H54 (cell line): ENCODE measurements around the gene PQBP1.

Experiments
- DNase-seq: peaks from one replicate; pipeline ENCODE4 v3.0.0; 2011; ENCODE audit warnings: low spot score, mixed read lengths; ENCODE audit not compliant: insufficient read length
- FAIRE-seq: peaks from 3 replicates; lab custom pipeline; 2011; peaks lifted over from hg19 to GRCh38; lab: Jason Lieb, UNC
- POLR2A ChIP-seq: IDR thresholded peaks from 2 replicates; pipeline ENCODE4 v1.6.1; 2011; ENCODE audit warnings: low read depth, mild to moderate bottlenecking, low read length

The PQBP1 gene

DNA sequence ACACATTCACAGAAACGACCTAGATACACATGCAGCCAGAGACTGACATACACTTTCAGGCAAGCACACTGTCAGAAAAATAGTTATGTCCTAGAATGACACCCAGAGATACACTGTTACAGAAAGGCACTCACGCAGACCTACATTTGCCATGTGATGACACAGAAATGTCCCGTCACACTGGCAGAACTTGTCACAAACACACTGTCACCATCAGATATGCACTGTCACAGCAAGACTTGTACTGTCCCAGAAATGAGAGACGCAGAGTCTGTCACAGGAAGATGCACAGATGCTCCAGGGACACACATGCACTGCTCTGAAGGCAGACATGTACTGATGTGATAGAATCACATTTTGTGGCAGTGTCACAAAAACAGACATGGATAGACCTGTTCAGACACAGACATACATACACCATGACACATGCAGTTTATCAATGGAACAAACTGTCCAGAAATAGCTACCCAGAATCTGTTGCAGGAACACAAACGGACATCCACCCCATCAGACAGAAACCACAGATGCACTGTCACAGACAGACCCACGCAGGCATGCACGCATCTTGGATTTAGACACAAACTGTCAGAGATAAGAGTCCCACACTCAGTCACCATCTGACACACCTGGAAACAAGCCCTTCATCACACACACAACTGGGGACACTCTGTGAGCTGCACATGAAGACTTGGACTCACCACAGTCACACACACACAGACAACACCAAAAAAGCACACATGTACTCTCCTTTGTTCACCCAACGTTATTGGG lies 22.4 kb downstream of the PQBP1 start:
- FAIRE-seq (no peak), DNase-seq (no peak)
- no peak for TF ChIP-seq POLR2A

DNA sequence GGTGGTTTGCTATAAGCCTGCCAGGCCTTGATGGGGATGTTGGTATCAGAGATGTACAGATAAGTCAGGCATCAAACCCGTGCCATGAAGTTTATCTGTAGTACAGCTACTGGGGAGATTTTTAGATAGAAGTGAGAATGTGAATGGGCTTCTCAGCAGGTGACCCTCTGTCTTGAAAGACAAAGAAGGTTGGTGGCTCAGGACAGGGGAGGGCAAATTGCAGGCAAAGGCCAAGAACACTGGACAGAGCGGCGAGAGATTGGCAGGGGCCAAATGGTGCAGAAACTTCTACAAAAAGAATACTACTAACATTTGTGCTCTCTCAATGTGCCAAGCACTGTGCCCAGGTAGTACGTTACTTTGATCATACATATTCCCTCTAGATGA lies 23.0 kb downstream of the PQBP1 start:
- DNase-seq (no peak), FAIRE-seq (no peak)
- TF ChIP-seq POLR2A: no peak

GRCh38 chrX:48923771-48924170 lies 26.0 kb downstream of the PQBP1 start:
- TF ChIP-seq POLR2A: no peak
- FAIRE-seq: no peak
- DNase-seq: no peak

GRCh38 chrX:48924270-48924669 lies 26.5 kb downstream of the PQBP1 start:
- DNase-seq: no peak
- FAIRE-seq: no peak
- TF ChIP-seq POLR2A: no peak

DNA sequence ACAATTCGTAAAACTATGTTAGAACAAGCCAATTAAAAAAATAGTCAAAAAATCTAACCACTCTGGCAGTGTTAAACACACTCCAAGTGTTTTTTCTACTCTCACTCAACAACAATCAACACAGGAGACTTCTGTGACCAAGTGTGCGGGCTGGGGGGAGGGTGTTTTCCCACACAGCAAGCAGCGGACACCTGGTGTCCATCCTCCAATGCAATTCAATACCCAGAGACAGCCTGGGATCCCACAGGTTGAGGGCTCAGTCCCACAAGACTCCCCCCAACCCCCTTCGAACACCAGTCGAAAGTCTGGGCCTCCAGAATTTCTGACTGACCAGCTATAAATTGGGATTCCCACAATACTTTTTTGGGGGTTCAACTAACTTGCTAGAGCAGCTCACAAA lies 29.4 kb downstream of the PQBP1 start:
- FAIRE-seq (no peak), DNase-seq (no peak)
- TF ChIP-seq POLR2A: no peak

DNA sequence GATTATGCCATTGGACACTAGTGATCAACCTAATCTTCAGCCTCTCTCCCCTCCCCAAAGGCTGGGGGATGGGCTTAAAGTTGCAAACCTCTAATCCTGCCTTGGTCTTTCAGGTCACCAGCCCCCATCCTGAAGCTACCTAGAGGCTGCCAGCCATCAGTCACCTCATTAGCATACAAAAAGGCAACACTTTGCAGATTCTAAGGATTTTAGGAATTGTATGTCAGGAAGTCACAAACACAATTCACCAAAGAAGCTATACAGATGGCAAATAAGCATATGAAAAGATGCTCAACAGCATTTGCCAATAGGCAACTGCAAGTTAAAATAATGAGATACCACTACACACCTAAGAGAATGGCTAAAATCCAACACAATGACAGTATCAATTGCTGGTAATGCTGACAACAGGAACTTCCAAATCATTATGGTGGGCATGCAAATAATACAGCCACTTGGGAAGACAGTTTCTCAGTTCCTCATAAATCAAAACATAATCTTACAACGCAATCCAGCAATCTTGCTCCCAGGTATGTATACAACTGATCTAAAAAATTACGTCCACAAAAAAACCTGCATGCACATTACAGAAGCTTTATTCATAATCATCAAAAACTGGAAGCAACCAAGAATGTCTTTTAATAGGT lies 30.1 kb downstream of the PQBP1 start:
- FAIRE-seq (no peak), DNase-seq (no peak)
- no peak for TF ChIP-seq POLR2A

DNA sequence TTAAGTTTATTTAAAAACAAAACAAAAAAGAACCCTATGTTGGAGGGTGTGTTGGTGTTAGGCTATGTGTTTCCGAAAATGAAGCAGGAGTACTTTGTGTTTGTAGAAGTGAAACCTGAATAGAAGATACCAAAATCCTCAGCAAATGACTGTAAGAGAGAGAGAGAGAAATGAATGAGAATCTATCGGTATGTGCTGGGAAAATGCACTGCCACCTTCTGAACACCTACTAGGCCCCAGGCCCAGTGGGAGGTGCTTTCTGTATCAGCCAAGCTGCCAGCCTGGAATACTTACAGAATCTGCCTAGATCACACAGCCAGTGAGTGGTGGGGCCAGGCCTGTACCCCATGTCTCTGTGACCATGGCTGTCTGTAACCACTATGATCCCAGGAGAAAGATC lies 36.0 kb downstream of the PQBP1 start:
- no peak for TF ChIP-seq POLR2A
- DNase-seq (no peak), FAIRE-seq (no peak)

DNA sequence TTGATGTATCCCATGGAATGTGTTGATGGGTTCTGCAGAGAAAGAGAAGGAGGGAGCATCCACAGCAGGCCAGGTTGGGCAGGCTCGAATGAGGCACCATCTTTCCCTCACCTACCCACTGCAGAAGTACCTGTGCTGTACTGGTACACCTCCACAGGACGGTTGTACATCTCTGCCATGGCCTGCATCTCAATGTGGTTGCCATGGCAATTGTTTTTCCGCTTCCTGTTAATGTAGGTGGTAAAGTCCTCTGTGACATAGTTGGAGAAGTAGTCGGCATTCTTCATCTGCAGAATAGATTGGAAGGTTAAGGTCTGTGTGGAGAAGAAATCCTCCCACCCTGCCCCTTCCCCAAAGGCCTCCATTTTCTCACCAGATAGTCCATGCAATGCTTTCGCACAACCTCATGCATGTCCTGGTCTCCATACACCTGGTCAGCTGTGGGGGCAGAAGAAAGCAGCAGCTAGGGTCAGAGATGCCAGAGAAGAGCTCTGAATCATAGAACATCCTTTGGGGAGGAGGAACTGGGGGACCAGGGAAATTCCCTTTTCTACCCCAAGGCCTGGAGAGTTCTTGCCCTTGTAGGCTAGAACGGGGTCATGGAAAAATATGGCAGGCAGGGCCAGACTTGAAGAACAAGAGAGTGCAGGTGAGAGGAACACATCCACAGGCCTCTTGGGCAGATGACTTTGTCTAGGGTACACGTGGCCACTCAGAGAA lies 37.0 kb downstream of the PQBP1 start:
- DNase-seq: no peak
- no peak for FAIRE-seq
- TF ChIP-seq POLR2A: no peak

GRCh38 chrX:48935301-48935670 lies 37.6 kb downstream of the PQBP1 start:
- DNase-seq: no peak
- no peak for TF ChIP-seq POLR2A
- FAIRE-seq: no peak

DNA sequence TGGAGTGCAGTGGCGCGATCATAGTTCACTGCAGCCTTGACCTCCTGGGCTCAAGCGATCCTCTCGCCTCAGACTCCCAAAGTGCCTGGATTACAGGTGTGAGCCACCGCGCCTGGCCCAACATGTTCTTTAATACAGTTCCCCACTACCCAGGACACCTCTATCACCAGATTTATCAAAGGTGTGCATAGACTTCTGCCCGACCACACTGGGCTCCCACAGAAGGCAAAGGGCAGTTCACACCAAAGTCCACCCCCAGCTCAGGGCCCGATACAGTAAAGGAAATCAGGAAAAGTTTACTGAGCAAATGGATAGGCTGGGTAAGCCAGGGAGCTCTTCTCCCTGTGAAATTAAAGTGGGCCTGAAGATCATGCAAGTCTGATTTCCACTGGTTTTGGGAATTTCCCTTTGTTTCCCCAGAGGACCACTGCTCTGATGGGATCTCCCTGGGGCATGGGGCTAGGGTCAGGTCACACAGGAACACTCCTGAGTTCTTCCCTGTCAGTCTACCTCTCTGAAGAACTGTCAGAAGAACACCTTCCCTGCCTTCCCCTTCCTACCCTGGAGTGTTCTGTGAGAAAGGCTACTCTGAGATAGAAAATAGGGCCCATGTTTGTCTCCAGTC lies 38.8 kb downstream of the PQBP1 start:
- FAIRE-seq (no peak), DNase-seq (no peak)
- no peak for TF ChIP-seq POLR2A

GRCh38 chrX:48937054-48937907 lies 39.6 kb downstream of the PQBP1 start:
- DNase-seq (no peak), FAIRE-seq (no peak)

GRCh38 chrX:48938721-48939425 lies 41.1 kb downstream of the PQBP1 start:
- DNase-seq (no peak), FAIRE-seq (no peak)
- TF ChIP-seq POLR2A: no peak

More at GRCh38 chrX:48937054-48937907, 39.6 kb downstream of the PQBP1 start:
- TF ChIP-seq POLR2A: no peak

DNA sequence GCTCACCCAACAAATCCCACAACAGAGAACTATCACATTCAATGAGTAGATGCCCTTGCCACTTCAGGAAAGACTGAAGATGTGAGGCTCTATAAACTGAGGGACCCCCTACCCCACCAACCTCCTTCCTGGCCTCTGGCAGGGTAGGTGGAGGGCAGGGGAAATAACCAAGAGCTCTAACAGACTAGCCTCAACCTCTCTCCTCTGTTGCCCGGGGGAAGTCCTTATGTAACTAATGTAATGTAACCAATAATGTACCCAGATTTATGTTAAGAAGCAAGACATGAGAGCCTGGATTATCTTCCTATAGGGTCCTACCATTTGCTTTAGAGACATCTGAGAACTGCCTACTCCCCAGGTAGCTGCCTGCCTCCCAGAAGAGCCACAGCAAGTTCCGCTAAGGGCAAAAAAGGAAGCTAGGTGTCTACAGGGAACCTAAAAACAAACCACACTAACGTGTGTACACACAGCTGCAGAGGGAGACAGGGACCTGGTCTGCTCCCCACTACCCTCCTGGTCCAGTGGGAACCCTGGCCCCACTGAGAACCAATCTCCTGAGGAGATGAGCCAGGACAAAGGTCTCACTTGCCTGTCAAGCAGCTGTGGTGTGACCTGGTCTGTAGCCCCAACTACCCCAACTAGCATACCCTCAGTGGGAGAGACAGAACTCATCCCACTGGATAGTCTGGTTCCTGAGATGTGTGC lies 41.9 kb downstream of the PQBP1 start:
- no peak for TF ChIP-seq POLR2A
- DNase-seq (no peak), FAIRE-seq (no peak)
